Measurements from ENCODE around the gene HOXA3. TPM values are rescaled to one million over a fixed set of nuclear protein-coding genes. Genes with fewer than 3 reads are reported as not detected.

The HOXA3 gene
- total RNA-seq, 8 experiments from 2014 or later, result 1.4 to 38.6 (median 18.7) TPM

- in situ Hi-C loops (cut with MboI; ENCODE audit: low pct_unique_long_range_greater_than_20kb in 2 of 9, low sequenced_read_pairs in 9 of 9, unreplicated experiment in 9 of 9), result no loop called here
- Histone ChIP-seq H3K4me1 (replicated peaks in 1 of 2) (peaks cover 22 to 69% of the 10 kb centered on the region in 2 donors), H3K27ac (peak overlapping the region in 1 of 2 donors; percentile 94), H3K4me3 (peak overlapping the region in 4 of 5 donors; percentile 53 to 92 (median 75))
- WGBS, 10 experiments, result 0 to 100% (median 23%) methylated on average over 1 to 2 of the region's 2 CpGs; no CpG with 5 or more reads in 1 of the 10 experiments
- no peak for ATAC-seq (replicated peaks in 6 of 8)
These were observed 24.3 kb downstream of the HOXA3 start for GRCh38 chr7:27128034-27128433.

GRCh38 chr7:27126596-27127327 lies 25.6 kb downstream of the HOXA3 start:
- in situ Hi-C loops (cut with MboI; ENCODE audit: low pct_unique_long_range_greater_than_20kb in 2 of 9, low sequenced_read_pairs in 9 of 9, unreplicated experiment in 9 of 9), result no loop called here
- H3K27ac ChIP-seq, result peak overlapping the region; percentile 94 to 95
- ATAC-seq (replicated peaks in 6 of 8), result no peak
- peaks cover 22 to 68% of the 10 kb centered on the region in 2 donors for H3K4me1 ChIP-seq (replicated peaks in 1 of 2)
- peak overlapping the region; percentile 8 to 69 (median 10) for H3K4me3 ChIP-seq
- 0 to 58% (median 0%) methylated on average over 1 to 3 of the region's 3 CpGs; no CpG with 5 or more reads in 1 of the 10 experiments for WGBS, 10 experiments

DNA sequence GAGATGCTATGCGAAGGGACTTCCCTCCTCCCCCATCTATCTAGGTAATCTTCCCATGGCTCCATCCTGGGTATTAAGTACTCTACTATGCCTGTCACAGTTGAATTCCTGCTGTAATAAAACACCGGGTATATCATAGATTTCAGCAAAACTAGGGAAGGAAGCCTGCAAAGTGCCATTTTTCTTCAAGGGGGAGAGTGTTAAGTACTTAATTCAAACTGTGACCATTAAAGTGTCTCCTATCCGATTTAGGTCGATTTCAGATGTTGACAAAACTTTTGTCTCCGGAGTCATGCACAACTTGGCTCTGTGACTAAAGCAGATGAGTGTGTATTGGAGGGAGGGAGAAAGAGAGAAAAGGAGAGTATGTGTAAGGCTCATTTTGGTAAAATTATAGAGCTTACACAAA lies 26.4 kb downstream of the HOXA3 start:
- in situ Hi-C loops (cut with MboI; ENCODE audit: low pct_unique_long_range_greater_than_20kb in 2 of 9, low sequenced_read_pairs in 9 of 9, unreplicated experiment in 9 of 9), result no loop called here
- Histone ChIP-seq H3K4me3 (peak overlapping the region; percentile 10 to 69 (median 11)), H3K27ac (peak overlapping the region; percentile 94 to 95), H3K4me1 (replicated peaks in 1 of 2) (peaks cover 22 to 76% of the 10 kb centered on the region in 2 donors)
- WGBS, 10 experiments, result 0 to 80% (median 47%) methylated on average over 2 to 5 of the region's 5 CpGs; no CpG with 5 or more reads in 3 of the 10 experiments
- ATAC-seq (replicated peaks in 6 of 8), result no peak

- Histone ChIP-seq H3K4me3 (peak overlapping the region; percentile 41 to 87 (median 69)), H3K4me1 (replicated peaks in 1 of 2) (peaks cover 23 to 83% of the 10 kb centered on the region in 2 donors), H3K27ac (peak overlapping the region; percentile 94 to 95)
- in situ Hi-C loops (cut with MboI; ENCODE audit: low pct_unique_long_range_greater_than_20kb in 2 of 9, low sequenced_read_pairs in 9 of 9, unreplicated experiment in 9 of 9), result loop anchor here in 1 of 9 experiments (25.0 kb wide), 1 partner anchor 263 kb away; the partner anchor contains the start of gene SKAP2
- no peak for ATAC-seq (replicated peaks in 6 of 8)
- WGBS, 10 experiments, result 0 to 81% (median 20%) methylated on average over 1 to 8 of the region's 8 CpGs
These were observed 27.3 kb downstream of the HOXA3 start for GRCh38 chr7:27124902-27125689.

- peak in 5 of 8 experiments; percentile 52 to 72 (median 61) for ATAC-seq (replicated peaks in 6 of 8)
- in situ Hi-C loops (cut with MboI; ENCODE audit: low pct_unique_long_range_greater_than_20kb in 2 of 9, low sequenced_read_pairs in 9 of 9, unreplicated experiment in 9 of 9), result loop anchor here in 1 of 9 experiments (25.0 kb wide), 1 partner anchor 262 kb away; the partner anchor contains the start of gene SKAP2
- Histone ChIP-seq H3K4me1 (replicated peaks in 1 of 2) (peaks cover 31 to 91% of the 10 kb centered on the region in 2 donors), H3K27ac (peak overlapping the region; percentile 94 to 95), H3K4me3 (peak overlapping the region; percentile 41 to 87 (median 69))
- WGBS, 10 experiments, result 0 to 100% (median 1%) methylated on average over 1 to 22 of the region's 43 CpGs
These were observed 28.1 kb downstream of the HOXA3 start for GRCh38 chr7:27124096-27124901.

DNA sequence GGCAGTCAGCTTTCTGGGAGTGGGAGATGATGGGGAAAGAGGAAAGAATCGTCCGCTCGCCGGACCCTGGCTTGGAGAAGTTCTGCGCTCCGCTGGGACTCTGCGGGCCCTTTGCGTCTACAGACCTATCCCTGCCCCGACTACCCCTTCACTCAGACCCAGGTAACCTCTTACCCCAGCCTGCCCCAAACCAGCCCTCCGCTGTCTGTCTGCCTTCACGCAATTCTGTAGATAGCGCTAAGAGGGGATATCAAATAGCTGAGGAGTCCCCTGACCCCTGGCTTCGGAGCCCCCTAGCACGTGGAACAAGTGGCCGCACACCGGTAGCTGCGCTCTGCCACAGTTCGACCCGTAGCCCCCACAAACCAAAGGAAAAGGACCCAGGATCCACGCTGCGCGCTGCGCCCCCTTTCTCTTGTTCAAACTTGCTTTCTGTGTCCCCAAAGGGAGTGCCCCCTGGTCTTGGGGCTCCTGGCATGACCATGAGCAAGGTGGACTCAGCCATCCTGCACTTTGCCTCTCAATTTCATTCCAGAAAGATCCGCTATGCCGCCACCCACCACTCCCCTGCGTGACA lies 28.8 kb downstream of the HOXA3 start:
- Histone ChIP-seq H3K4me1 (replicated peaks in 1 of 2) (peaks cover 33 to 91% of the 10 kb centered on the region in 2 donors), H3K4me3 (peak overlapping the region; percentile 41 to 87 (median 69)), H3K27ac (peak overlapping the region; percentile 94 to 95)
- WGBS, 10 experiments, result 0 to 94% (median 3%) methylated on average over 1 to 20 of the region's 26 CpGs; no CpG with 5 or more reads in 4 of the 10 experiments
- peak in 3 of 8 experiments; percentile 5 to 8 (median 7) for ATAC-seq (replicated peaks in 6 of 8)
- in situ Hi-C loops (cut with MboI; ENCODE audit: low pct_unique_long_range_greater_than_20kb in 2 of 9, low sequenced_read_pairs in 9 of 9, unreplicated experiment in 9 of 9), result loop anchor here in 1 of 9 experiments (25.0 kb wide), 1 partner anchor 261 kb away; the partner anchor contains the start of gene SKAP2

GRCh38 chr7:27123007-27123476 lies 29.3 kb downstream of the HOXA3 start:
- in situ Hi-C loops (cut with MboI; ENCODE audit: low pct_unique_long_range_greater_than_20kb in 2 of 9, low sequenced_read_pairs in 9 of 9, unreplicated experiment in 9 of 9), result loop anchor here in 1 of 9 experiments (25.0 kb wide), 1 partner anchor 261 kb away; the partner anchor contains the start of gene SKAP2
- Histone ChIP-seq H3K27ac (peak overlapping the region; percentile 94 to 95), H3K4me1 (replicated peaks in 1 of 2) (peaks cover 33 to 90% of the 10 kb centered on the region in 2 donors), H3K4me3 (peak overlapping the region; percentile 41 to 87 (median 69))
- 0 to 95% (median 12%) methylated on average over 1 to 9 of the region's 14 CpGs; no CpG with 5 or more reads in 3 of the 10 experiments for WGBS, 10 experiments
- peak in 5 of 8 experiments; percentile 3 to 20 (median 15) for ATAC-seq (replicated peaks in 6 of 8)

- Histone ChIP-seq H3K4me1 (replicated peaks in 1 of 2) (peaks cover 30 to 83% of the 10 kb centered on the region in 2 donors), H3K27ac (peak overlapping the region; percentile 94 to 95), H3K4me3 (peak overlapping the region; percentile 41 to 87 (median 69))
- ATAC-seq (replicated peaks in 6 of 8), result peak in 2 of 8 experiments; percentile 11 to 34
- whole genome bisulfite sequencing, 10 experiments, result 0 to 100% (median 6%) methylated on average over 2 to 35 of the region's 42 CpGs
- in situ Hi-C loops (cut with MboI; ENCODE audit: low pct_unique_long_range_greater_than_20kb in 2 of 9, low sequenced_read_pairs in 9 of 9, unreplicated experiment in 9 of 9), result loop anchor here in 1 of 9 experiments (25.0 kb wide), 1 partner anchor 260 kb away; the partner anchor contains the start of gene SKAP2
These were observed 30.1 kb downstream of the HOXA3 start for GRCh38 chr7:27122077-27122910.

GRCh38 chr7:27121684-27122076 lies 30.7 kb downstream of the HOXA3 start:
- peaks cover 28 to 76% of the 10 kb centered on the region in 2 donors for H3K4me1 ChIP-seq (replicated peaks in 1 of 2)
- in situ Hi-C loops (cut with MboI; ENCODE audit: low pct_unique_long_range_greater_than_20kb in 2 of 9, low sequenced_read_pairs in 9 of 9, unreplicated experiment in 9 of 9), result loop anchor here in 1 of 9 experiments (25.0 kb wide), 1 partner anchor 259 kb away; the partner anchor contains the start of gene SKAP2
- H3K4me3 ChIP-seq, result peak overlapping the region; percentile 41 to 87 (median 69)
- H3K27ac ChIP-seq, result peak overlapping the region; percentile 94 to 95
- WGBS, 10 experiments, result 0 to 100% (median 13%) methylated on average over 1 to 7 of the region's 7 CpGs; no CpG with 5 or more reads in 1 of the 10 experiments
- ATAC-seq (replicated peaks in 6 of 8), result no peak

- WGBS, 10 experiments, result 0 to 89% (median 33%) methylated on average over 1 of the region's 1 CpG; no CpG with 5 or more reads in 5 of the 10 experiments
- peaks cover 12 to 54% of the 10 kb centered on the region in 2 donors for H3K4me1 ChIP-seq (replicated peaks in 1 of 2)
- peak overlapping the region; percentile 41 to 87 (median 69) for H3K4me3 ChIP-seq
- ATAC-seq (replicated peaks in 6 of 8), result peak in 1 of 8 experiments; percentile 2
- in situ Hi-C loops (cut with MboI; ENCODE audit: low pct_unique_long_range_greater_than_20kb in 2 of 9, low sequenced_read_pairs in 9 of 9, unreplicated experiment in 9 of 9), result loop anchor here in 1 of 9 experiments (25.0 kb wide), 1 partner anchor 257 kb away; the partner anchor contains the start of gene SKAP2
- peak overlapping the region; percentile 94 to 95 for H3K27ac ChIP-seq
These were observed 32.9 kb downstream of the HOXA3 start for GRCh38 chr7:27119412-27119911.

Measured in motor neuron (in vitro differentiated cells).